BLaER1 (cell line): ENCODE data around the gene BPTF.
A peak's percentile ranks its signal among the peaks of the same experiment; 100 is the strongest.
"Not testable (repeated sequence)": the region's sequence is repeated elsewhere in the genome, so short reads cannot be mapped to it uniquely, and the experiment has no call there.

Experiments
- H3K27ac ChIP-seq: shearing (Covaris generic); formaldehyde crosslinking; 2 replicates; pipeline ENCODE4 v1.8.1; 2022
- H3K27me3 ChIP-seq: shearing (Covaris generic); formaldehyde crosslinking; 2 replicates; pipeline ENCODE4 v1.8.1; 2022
- H3K36me3 ChIP-seq: shearing (Covaris generic); formaldehyde crosslinking; 2 replicates; pipeline ENCODE4 v1.8.1; 2022
- H3K4me1 ChIP-seq: shearing (Covaris generic); formaldehyde crosslinking; 2 replicates; pipeline ENCODE4 v1.8.1; 2022
- H3K4me2 ChIP-seq: shearing (Covaris generic); formaldehyde crosslinking; 2 replicates; pipeline ENCODE4 v1.8.1; 2022
- H3K4me3 ChIP-seq: shearing (Covaris generic); formaldehyde crosslinking; 2 replicates; pipeline ENCODE4 v1.8.1; 2022
- H3K9ac ChIP-seq: shearing (Covaris generic); formaldehyde crosslinking; 2 replicates; pipeline ENCODE4 v1.8.1; 2022
- H3K9me3 ChIP-seq: shearing (Covaris generic); formaldehyde crosslinking; 2 replicates; pipeline ENCODE4 v1.8.1; 2022
- H4K20me1 ChIP-seq: shearing (Covaris generic); formaldehyde crosslinking; 2 replicates; pipeline ENCODE4 v1.8.1; 2022
- Cebpa-rat ChIP-seq: shearing (Covaris generic); IDR thresholded peaks from 2 replicates; pipeline ENCODE4 v1.8.1; 2022

BPTF gene

DNA sequence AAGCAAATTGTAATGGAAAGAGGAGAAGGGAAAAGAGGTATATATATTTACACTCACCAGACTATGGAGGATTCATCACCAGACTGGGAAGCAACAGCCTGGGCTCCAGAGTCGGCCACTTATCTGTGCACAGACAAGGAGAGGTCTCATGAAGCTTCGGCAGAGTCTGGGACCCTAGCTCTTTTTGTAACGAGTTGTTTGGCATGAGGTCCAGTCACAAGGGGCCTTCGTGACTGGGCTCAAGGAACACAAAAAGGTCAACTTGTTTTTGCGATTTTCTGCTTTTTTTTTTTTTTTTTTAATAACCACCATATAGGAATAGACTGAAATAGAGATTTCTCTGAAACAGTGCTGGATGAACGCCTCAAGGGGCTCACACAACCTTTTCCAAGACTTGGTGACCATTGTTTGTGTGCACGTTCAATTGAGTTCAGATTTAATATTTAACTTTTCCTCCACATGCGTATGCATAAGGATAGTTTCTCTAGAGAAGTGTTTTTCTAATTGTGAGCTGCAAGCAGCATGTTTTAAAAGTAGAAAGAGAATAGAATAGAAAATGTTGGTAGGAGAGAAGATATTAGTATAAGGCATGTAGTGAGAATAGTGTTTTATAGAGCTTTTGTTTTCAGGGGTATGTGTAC is 25.8 kb downstream of the BPTF start:
- Histone ChIP-seq H3K4me1 (peaks cover 21% of the 10 kb centered on the region), H4K20me1 (peaks cover 99% of the 10 kb centered on the region), H3K9ac (no peak overlapping the region), H3K27ac (no peak overlapping the region), H3K36me3 (peaks cover 72% of the 10 kb centered on the region), H3K4me2 (no peak overlapping the region), H3K27me3 (no peaks in the 10 kb centered on the region), H3K4me3 (no peak overlapping the region), H3K9me3 (peaks cover 34% of the 10 kb centered on the region)
- no peak for TF ChIP-seq Cebpa-rat

DNA sequence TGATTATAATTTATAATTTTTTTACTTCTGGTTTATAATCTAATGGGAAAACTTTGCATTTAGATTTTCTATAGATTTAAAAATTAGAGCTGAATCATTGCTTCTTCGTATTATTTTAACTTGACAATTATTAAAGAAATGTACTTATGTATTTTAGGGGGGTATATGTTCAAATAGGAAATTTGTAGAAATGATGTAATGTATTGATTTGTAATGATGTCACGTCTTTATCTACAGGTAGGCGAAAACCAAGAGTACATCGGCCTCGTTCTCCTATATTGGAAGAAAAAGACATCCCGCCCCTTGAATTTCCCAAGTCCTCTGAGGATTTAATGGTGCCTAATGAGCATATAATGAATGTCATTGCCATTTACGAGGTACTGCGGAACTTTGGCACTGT is 28.4 kb downstream of the BPTF start:
- Histone ChIP-seq H3K9me3 (peaks cover 20% of the 10 kb centered on the region), H3K27ac (no peak overlapping the region), H3K36me3 (peaks cover 70% of the 10 kb centered on the region), H3K4me3 (no peak overlapping the region), H3K4me2 (no peak overlapping the region), H3K27me3 (no peaks in the 10 kb centered on the region), H3K4me1 (peaks cover 31% of the 10 kb centered on the region), H3K9ac (no peak overlapping the region), H4K20me1 (peaks cover 99% of the 10 kb centered on the region)
- TF ChIP-seq Cebpa-rat, result no peak

DNA sequence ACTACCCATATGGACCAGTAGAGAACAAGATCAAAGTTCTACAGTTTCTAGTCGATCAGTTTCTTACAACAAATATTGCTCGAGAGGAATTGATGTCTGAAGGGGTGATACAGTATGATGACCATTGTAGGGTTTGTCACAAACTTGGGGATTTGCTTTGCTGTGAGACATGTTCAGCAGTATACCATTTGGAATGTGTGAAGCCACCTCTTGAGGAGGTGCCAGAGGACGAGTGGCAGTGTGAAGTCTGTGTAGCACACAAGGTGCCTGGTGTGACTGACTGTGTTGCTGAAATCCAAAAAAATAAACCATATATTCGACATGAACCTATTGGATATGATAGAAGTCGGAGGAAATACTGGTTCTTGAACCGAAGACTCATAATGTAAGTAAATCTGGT is 29.1 kb downstream of the BPTF start:
- H3K27ac ChIP-seq, result no peak overlapping the region
- H4K20me1 ChIP-seq, result peaks cover 99% of the 10 kb centered on the region
- peak overlapping the region; percentile 80; the same call in 1 of the 2 replicates for H3K4me2 ChIP-seq
- H3K9me3 ChIP-seq, result peaks cover 13% of the 10 kb centered on the region
- H3K4me1 ChIP-seq, result peaks cover 35% of the 10 kb centered on the region
- no peak overlapping the region for H3K4me3 ChIP-seq
- no peak for TF ChIP-seq Cebpa-rat
- H3K9ac ChIP-seq, result no peak overlapping the region
- no peaks in the 10 kb centered on the region for H3K27me3 ChIP-seq
- peaks cover 63% of the 10 kb centered on the region for H3K36me3 ChIP-seq

DNA sequence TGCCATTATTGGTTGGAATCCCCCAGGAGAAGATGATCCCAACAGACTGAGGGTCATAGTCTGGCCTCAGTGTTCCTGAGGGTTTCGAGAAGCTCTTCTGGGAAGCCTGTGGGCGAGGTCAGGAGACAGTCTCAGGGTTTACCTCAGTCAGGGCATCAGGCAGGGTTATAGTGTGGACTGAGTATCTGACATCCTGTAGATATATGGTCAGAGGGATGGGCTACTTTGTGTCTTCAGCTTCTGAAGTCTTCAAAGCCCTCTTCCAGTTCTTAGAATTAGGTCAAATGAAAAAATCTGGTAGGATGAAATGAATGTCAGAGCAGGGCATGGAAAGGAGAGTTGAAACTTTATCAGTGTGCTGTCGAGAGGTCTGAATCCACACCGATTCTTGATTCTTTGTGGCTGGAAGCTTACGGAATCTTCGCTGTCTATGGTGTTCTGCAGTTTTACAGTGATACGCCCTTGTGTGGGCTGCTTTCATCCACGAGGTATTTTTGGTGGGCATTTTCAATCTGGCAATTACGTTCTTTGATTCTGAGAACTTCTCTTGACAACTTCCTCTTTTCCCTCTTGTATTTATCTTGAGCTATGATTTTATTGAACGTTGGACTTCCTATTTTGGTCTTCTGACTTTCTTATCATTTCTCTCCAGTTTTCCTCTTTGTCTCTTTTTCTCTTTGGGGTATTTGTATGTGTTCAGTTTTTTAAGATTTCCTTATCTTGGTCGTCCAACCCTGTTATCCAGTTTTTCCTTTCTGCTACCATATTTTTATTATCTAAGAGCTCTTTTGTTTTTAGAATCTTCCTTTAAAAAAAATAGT is 30.4 kb downstream of the BPTF start:
- TF ChIP-seq Cebpa-rat, result no peak
- Histone ChIP-seq H3K4me2 (peak overlapping the region; percentile 80), H3K36me3 (peaks cover 53% of the 10 kb centered on the region), H3K9ac (peak overlapping the region; percentile 51), H3K4me3 (peak overlapping the region; percentile 32; the same call in 1 of the 2 replicates), H3K27ac (peak overlapping the region; percentile 42), H3K9me3 (0 out of 2 replicates have a peak, but pooled peaks cover 8% of the 10 kb centered on the region), H4K20me1 (peaks cover 99% of the 10 kb centered on the region), H3K4me1 (peaks cover 37% of the 10 kb centered on the region), H3K27me3 (no peaks in the 10 kb centered on the region)

DNA sequence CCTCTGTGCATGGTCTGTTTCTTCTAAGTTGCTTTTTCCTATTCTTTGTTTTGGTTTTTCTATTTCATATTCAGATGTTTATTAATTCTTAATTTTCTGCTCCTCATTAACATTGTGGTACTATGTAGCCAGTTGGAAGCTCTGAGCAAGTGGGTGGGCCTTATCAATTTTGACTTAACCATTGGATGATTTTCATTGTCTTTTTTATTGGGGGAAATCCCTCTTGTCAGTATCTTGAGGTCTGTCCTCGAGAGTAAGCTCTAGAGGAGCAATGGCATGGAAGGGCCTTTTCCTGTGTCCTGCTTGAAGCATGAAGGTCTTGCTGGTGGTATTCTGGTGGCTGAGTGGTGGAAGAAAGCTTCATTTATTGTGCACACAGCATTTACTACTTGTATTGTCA is 31.1 kb downstream of the BPTF start:
- Histone ChIP-seq H3K4me1 (peaks cover 37% of the 10 kb centered on the region), H4K20me1 (peaks cover 99% of the 10 kb centered on the region), H3K36me3 (peaks cover 56% of the 10 kb centered on the region), H3K4me3 (0 out of 2 replicates have a peak overlapping the region, but pooled peaks have one; percentile 32), H3K27ac (peak overlapping the region; percentile 42), H3K4me2 (peak overlapping the region; percentile 80), H3K9ac (peak overlapping the region; percentile 51; the same call in 1 of the 2 replicates)
- not testable (repeated sequence) for H3K9me3 ChIP-seq, H3K27me3 ChIP-seq

DNA sequence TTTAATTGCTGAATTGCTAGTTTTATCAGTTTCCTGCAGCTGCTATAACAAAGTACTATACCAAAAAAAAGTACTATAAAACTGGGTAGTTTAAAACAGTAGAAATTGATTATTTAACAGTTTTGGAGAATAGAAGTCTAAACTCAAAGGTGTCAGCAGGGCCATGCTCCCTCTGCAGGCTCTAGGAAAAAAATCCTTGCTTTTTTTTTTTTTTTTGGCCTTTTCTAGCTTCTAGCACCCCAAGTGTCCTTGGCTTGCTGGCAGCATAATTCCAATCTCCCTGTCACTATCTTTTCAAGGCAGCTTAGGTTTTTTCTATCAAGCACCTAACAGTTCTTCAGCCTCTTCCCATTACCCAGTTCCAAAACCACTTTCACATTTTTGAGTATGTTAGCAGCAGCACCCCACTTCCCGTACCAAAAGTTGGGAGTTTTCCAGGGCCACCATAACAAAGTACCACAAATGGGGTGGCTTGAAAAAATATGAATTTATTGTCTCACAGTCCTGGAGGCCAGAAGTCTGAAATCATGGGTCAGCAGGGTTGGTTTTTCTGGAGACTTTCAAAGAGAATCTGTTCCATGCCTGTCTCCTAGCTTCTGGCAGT is 37.4 kb downstream of the BPTF start:
- H3K9me3 ChIP-seq, result no peaks in the 10 kb centered on the region
- H3K27ac ChIP-seq, result no peak overlapping the region
- peaks cover 100% of the 10 kb centered on the region for H4K20me1 ChIP-seq
- H3K4me3 ChIP-seq, result no peak overlapping the region
- no peaks in the 10 kb centered on the region for H3K27me3 ChIP-seq
- TF ChIP-seq Cebpa-rat, result no peak
- H3K9ac ChIP-seq, result no peak overlapping the region
- H3K36me3 ChIP-seq, result peaks cover 58% of the 10 kb centered on the region
- H3K4me2 ChIP-seq, result no peak overlapping the region
- H3K4me1 ChIP-seq, result peaks cover 6% of the 10 kb centered on the region; the same call in 1 of the 2 replicates

DNA sequence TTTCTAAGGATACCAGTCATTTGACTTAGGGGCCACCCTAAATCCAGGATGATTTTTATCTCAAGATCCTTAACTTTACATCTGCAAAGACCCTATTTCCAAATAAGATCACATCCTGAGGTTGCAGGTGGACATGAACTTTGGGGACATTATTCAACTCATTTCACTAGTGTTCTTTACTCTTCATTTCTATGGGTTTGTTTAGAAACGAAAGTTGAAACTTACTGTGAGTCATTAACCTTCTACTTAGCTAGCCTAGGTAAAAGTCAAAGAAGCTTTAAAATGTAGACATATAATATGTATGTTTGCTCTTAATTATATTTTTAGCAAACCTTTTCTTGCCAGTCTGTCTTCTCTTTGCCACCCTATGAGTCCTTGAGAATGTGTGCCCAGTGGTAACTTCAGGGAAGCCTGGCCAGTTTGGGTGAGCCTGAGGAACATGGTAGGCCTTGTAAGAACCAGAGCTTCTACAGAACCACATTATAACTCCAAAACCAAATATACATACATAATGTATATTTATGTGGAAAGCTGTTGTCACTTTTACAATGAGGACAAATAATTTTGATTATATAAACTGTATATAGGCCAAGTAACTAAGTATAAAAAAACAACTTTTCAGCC is 38.4 kb downstream of the BPTF start:
- Histone ChIP-seq H3K9me3 (no peaks in the 10 kb centered on the region), H3K9ac (no peak overlapping the region), H3K4me3 (no peak overlapping the region), H4K20me1 (peaks cover 100% of the 10 kb centered on the region), H3K36me3 (peaks cover 64% of the 10 kb centered on the region), H3K27me3 (no peaks in the 10 kb centered on the region), H3K4me1 (peaks cover 6% of the 10 kb centered on the region; the same call in 1 of the 2 replicates), H3K27ac (no peak overlapping the region), H3K4me2 (no peak overlapping the region)
- no peak for TF ChIP-seq Cebpa-rat

DNA sequence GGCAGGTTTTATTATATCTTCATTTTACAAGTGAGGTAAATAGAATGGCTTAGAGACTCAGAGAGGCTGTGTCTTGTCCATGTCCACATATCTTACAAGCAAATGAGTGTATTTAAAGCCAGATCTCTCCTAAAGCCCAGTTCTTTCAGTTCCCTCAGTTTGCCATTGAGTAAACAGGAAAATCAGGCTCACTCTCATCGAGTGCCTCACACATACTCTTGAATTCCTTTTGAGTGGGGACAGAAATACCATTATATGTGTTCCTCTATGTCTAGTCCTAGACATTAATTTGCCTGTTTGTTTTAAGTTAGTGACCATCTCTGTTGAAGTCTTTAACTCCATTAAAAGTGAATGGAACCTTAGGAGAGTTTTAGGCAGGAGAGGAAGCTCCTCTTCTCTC is 40.1 kb downstream of the BPTF start:
- Histone ChIP-seq H3K4me1 (no peaks in the 10 kb centered on the region), H3K9me3 (no peaks in the 10 kb centered on the region), H3K4me2 (no peak overlapping the region), H3K4me3 (no peak overlapping the region), H3K27ac (no peak overlapping the region), H4K20me1 (peaks cover 96% of the 10 kb centered on the region), H3K36me3 (peaks cover 75% of the 10 kb centered on the region), H3K27me3 (no peaks in the 10 kb centered on the region), H3K9ac (no peak overlapping the region)
- TF ChIP-seq Cebpa-rat, result no peak

DNA sequence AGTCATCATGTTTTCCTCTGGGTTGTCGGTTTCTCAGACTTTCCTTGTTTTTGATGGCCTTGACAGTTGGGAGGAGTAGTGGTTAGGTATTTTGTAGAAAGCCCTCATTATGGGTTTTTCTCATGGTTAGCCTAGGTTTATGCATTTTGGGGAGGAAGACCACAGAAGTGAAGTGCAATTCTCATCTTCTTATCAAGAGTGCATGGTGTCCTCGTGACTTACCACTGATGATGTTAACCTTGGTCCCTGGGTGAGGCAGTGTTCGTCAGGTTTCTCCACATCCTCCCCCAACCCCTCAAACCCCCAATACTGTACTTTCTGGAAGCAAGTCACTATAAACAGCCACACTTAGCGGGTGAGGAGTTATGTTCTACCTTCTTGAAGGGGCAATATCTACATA is 42.3 kb downstream of the BPTF start:
- H3K4me2 ChIP-seq, result no peak overlapping the region
- no peaks in the 10 kb centered on the region for H3K27me3 ChIP-seq
- peaks cover 66% of the 10 kb centered on the region for H3K36me3 ChIP-seq
- no peaks in the 10 kb centered on the region for H3K9me3 ChIP-seq
- no peaks in the 10 kb centered on the region for H3K4me1 ChIP-seq
- H4K20me1 ChIP-seq, result peaks cover 89% of the 10 kb centered on the region
- H3K27ac ChIP-seq, result no peak overlapping the region
- no peak overlapping the region for H3K4me3 ChIP-seq
- H3K9ac ChIP-seq, result no peak overlapping the region
- no peak for TF ChIP-seq Cebpa-rat
